GM19035 (cell line): ENCODE data around the gene OR10G8.

Experiments
- ATAC-seq: cut with Tn5 transposase; IDR thresholded peaks from one replicate; pipeline ENCODE4 v1.9.1; 2021; ENCODE audit not compliant: unreplicated experiment

The OR10G8 gene

GRCh38 chr11:124077266-124077665 lies 50.7 kb downstream of the OR10G8 start:
- no peak for ATAC-seq

GRCh38 chr11:124078591-124078990 lies 52.0 kb downstream of the OR10G8 start:
- ATAC-seq, result no peak

GRCh38 chr11:124079631-124080326 lies 53.2 kb downstream of the OR10G8 start:
- no peak for ATAC-seq
